GM18909 (cell line): ENCODE results near the gene BORCS5.
"Not testable (repeated sequence)": the region's sequence is repeated elsewhere in the genome, so short reads cannot be mapped to it uniquely, and the experiment has no call there.

Experiments
- ATAC-seq: cut with Tn5 transposase; IDR thresholded peaks from one replicate; pipeline ENCODE4 v1.9.1; 2021; ENCODE audit warnings: mild to moderate bottlenecking; ENCODE audit not compliant: unreplicated experiment, poor library complexity

Gene BORCS5

GRCh38 chr12:12356896-12357718 is at the start of gene BORCS5:
BORCS5 (plus strand) TSS chr12:12357078; CDS start chr12:12357452, 374 bp downstream.
- ATAC-seq = peak; percentile 88

GRCh38 chr12:12310695-12311094 is 46.2 kb upstream of the BORCS5 start:
- not testable (repeated sequence) for ATAC-seq

DNA sequence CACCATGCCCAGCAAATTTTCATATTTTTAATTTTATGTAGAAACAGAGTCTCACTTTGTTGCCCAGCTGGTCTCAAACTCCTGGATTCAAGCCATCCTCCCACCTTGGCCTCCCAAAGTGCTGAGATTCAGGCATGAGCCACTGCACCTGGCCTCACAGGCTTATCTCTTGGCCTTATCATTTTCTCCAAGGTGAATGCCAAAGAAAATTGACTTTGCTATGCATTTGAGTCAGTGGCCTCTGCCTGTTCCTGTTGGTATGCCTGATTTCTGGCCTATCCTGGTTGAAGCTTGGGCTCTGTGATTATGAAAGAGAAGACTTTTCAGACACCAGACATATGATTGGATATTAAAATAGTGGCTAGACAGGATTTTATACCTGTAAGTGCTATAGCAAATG is 41.0 kb upstream of the BORCS5 start:
- no peak for ATAC-seq

DNA sequence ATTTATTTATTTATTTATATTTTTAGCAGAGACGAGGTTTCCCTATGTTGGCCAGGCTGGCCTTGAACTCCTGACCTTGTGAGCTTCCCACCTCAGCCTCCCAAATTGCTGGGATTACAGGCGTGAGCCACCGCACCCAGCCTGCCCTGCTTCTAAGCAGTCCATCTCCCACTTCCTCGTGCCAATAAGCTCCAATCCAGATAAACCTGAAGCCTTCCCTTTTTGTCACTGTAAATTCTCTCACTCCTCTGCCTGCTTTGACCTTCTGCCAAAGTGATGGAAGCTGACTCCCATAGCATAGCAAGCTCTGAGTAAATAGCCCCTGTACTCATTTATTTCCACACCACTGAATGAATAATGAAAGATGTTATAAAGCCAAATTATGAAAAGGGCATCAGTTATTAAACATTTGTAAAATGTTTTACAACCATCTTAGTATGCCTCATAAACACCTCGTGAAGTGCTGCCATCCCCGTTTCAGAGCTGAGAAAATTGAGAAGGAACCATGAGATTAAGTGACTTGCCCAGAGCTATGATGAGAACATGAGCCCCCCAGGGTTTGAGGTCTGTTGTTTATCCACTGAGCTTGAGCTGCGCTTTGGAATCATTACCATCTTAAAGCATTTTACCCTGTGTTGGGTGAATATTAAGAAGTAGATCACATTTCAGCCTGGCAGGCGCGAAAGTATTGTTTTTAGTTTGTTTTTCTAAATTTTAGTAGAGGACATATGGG is 37.3 kb upstream of the BORCS5 start:
- no peak for ATAC-seq

- no peak for ATAC-seq
Observed at GRCh38 chr12:12323118-12323517, 33.8 kb upstream of the BORCS5 start.

- no peak for ATAC-seq
Observed at GRCh38 chr12:12323591-12323990, 33.3 kb upstream of the BORCS5 start.

DNA sequence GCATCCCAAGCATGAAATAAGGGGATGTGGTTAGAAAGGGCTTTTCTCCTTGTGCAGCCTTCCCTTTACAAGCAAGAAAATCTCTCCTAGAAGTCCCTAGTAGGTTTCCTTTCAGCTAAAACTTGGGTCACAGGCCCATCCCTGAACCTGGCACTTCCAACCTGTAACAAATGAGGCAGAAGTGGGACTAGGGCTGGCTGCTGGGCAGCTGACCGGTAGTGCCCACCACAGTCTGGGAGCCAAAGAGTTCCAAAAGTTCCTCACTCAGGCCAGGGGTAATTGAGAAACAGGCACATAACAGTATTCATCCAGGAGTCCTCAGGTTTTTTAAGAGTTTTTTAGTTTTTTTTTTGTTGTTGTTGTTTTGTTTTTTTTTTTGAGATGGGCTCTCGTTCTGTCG is 30.6 kb upstream of the BORCS5 start:
- ATAC-seq = no peak

DNA sequence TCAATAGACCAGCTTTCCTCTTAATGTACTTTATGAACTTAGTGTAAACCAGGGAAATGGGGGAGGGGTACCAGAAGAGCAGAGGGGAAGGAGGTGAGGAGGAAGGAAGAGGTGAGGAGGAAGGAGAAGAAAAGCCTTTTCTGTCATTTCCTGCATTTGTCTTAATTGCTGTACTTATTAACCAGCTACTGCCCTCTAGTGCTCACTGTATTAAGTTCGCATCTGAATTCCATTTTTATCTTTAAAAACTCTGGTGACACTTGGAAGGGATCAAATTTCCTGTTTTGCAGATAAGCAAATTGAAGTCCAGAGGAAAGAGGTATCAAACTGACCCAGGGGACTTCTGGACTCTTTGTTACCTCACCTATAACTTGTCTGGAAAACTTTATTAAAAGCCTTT is 29.1 kb upstream of the BORCS5 start:
- ATAC-seq = no peak

DNA sequence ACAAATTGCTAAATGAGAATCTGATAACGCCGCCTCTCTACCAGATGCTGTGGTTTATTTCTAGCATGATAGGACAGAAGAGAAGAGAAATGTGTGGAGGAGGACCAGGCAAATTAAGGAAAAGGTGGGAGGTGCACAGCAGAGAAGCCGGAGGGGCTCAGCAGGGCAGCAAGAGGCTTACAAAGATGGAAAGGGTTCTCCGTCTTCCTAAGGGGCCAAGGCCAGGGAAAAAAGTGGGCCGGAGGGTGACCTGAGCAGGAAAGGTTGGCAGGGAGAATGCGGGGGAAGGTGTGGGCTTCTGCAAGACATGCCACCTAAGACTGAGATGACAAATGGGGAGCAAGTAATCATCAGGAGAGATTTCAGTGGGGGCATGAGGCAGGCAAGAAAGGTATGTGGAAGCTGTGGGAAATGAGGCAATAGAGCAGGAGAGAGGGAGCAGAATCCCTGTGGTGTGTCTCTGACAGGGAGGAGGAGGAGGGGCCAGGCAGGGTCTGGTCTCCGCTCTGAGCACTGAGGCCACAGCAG is 25.6 kb upstream of the BORCS5 start:
- ATAC-seq = no peak

DNA sequence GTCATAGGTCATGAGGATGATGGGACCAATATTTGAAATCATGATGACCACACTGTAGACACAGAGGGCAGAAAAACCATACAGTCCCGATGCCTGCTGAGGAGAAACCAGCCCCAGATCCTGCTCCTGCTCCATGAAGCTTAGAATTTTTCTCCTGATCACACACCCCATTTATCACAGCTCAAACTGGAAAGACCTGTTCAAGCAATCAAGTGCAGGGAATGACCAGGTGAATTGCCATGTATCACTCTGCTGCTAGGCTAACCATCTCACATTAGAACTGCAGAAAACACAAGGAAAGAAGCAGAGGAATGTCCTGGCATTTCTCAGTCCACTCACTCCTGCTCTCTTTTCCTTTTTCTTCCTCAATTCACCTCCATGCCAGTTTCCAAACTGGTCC is 25.0 kb upstream of the BORCS5 start:
- no peak for ATAC-seq

GRCh38 chr12:12333407-12334366 is 23.2 kb upstream of the BORCS5 start:
- no peak for ATAC-seq

DNA sequence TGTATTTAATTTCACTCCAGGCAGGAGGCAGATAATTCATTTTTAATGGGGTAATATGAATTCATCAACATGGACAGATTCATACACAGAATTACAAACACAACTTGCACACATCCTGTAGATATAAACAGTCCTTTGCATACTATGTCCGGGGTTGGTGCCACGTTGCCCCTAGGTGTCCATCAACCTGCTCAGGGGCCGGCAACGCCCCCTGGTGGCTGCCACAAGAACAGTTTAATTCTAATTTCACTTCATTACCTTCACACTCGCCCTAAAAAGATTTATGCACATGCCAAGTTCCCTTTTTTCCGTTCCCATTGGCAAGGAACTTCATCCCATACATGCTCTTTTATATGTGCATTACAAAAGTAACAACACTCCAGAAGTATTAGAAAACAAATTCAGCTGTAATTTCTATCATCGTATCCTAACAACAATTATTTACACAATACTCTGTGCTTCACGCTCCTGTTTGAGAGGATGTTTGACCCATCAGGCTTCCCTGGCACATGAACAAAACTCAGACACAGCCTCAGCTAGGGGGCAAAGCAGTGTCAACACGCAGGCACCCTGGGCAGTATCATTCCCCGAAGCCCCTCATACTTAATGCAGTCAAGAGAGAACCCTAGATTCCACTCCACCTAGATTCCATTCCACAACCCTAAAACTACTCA is 22.4 kb upstream of the BORCS5 start:
- ATAC-seq = no peak

DNA sequence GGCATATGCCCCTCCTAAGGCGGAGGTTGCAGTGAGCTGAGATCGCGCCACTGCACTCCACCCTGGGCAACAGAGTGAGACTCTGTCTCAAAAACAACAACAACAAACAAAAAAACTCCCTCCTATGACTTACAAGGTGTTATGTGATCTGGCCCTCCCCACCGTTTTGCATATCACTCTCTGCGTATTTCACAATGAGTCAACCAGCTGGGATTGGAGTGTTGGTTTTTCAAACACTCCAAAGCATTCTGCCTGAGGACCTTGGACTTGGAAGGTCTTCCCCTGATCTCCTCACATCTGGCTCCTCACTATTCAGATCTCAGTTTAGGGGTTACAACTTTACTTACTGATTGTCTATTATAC is 20.8 kb upstream of the BORCS5 start:
- no peak for ATAC-seq

DNA sequence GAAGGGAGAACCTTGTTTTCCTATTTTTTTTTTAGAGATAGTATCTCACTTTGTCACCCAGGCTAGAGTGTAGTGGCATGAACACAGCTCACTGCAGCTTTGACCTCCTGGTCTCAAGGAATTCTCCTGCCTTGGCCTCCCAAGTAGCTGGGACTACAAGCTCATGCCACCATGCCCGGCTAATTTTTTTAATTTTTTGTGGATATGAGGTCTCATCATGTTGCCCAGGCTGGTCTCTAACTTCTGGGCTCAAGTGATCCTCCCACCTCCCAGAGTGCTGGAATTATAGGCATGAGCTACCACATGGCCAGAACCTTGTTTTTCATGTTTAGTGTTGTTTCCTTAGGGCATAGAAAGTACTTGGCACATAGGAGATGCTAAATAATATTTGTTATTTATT is 20.4 kb upstream of the BORCS5 start:
- no peak for ATAC-seq

- no peak for ATAC-seq
Observed at GRCh38 chr12:12338527-12339168, 18.2 kb upstream of the BORCS5 start.

DNA sequence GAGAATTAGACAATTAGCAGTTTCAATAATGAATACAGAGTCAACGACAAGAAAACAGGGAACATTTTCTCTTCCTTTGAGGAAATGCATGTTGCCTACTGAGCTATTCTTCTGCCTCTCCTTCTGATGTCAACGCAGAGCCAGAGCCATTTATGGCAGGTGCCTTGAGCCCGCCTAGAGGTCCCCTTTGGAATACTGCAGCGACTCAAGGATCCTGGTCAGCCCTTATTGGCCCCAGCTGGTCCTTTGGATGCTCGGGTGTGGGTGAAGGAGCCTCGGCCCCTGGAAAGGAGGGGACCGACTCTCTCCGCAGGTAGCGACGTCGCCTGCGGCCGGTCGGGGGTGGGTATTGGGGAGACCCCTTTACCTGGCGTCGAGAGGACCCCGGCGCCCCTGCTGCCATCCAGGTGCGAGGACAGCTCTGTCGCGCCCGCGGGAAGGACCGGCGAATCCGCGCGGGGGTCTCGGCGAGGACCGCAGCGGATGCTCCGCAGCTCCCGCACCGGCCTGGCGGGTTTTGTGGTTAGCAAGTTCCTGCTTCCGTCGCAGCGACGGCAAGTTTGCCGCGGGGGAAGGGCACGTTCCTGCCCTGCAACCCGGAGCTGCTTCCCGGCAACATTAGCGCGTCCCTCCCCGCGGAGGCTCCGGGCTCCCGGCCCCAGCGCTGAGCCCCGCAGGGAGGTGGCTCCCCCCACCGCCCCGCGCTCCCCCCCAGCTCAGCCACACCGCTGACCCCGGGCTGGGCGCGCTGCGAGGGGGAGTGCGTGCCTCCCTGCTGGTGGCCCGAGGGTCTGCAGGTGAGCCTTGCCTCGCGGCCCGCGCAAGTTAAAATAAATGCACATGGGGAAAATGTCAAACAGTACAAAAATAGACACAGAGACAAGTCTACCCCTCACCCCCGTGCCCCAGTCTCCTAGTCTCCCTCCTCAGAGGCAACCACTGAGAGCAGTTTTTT is 6.9 kb upstream of the BORCS5 start, which contains the start of gene MANSC1:
MANSC1 (minus strand) TSS at position 532 of the 955 bp plus-strand sequence. CDS start 6,928 bp downstream, outside the sequence.
- peak; percentile 48 for ATAC-seq

DNA sequence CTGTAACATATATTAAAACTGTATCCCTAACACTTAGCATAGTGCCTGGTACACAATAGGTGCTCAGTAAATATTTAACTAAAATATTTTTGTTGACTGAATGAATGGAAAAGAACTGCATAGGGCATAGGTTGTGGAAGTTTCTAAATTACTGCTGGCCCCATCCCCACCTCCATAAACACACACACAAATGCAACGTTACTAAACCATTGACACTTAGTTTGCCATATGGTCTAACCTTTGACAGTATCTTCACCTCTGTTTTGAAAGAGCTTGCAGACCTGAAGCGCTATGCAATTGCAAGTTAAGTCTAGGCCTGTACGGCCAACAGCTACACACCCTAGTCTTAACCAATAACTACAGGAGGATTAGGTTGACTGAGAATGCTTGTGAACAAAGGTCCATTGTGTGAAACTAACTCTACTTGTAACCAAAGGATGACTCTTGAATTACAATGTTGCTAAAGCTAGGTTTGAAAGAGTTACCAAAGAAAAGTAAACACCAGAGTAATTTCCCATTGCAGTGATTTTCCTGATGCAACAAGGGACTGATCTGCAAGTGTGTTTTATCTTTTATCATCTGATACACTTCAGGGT is 5.9 kb upstream of the BORCS5 start:
- no peak for ATAC-seq
